Nephron (organoid): ENCODE measurements around the gene LZTFL1.

Experiments used
- H3K27ac Mint-ChIP-seq, 3 experiments: 2 replicates each; pipeline ENCODE4 v1.8.0; 2020; ENCODE audit warnings: mixed read lengths in 3 of 3, mild to moderate bottlenecking in 2 of 3, moderate library complexity in 1 of 3
- H3K27me3 Mint-ChIP-seq: 2 replicates; pipeline ENCODE4 v1.8.0; 2021; ENCODE audit warnings: low read depth, mild to moderate bottlenecking, moderate library complexity, mixed read lengths
- H3K36me3 Mint-ChIP-seq: 2 replicates; pipeline ENCODE4 v1.8.0; 2020; ENCODE audit warnings: low read depth, mixed read lengths
- H3K4me1 Mint-ChIP-seq: 2 replicates; pipeline ENCODE4 v1.8.0; 2020; ENCODE audit warnings: mixed read lengths
- H3K4me3 Mint-ChIP-seq, 3 experiments: 2 replicates each; pipeline ENCODE4 v1.8.0; 2020; ENCODE audit warnings: mild to moderate bottlenecking in 3 of 3, mixed read lengths in 3 of 3, moderate library complexity in 2 of 3
- H3K9me3 Mint-ChIP-seq: 2 replicates; pipeline ENCODE4 v1.8.0; 2020; ENCODE audit warnings: mixed read lengths
- CTCF ChIP-seq, 3 experiments: fragments of 200-600 bp; sonication (generic); IDR thresholded peaks; one replicate each; pipeline ENCODE4 v1.5.0; 2021; ENCODE audit warnings: antibody characterized with exemption in 3 of 3; ENCODE audit not compliant: unreplicated experiment in 3 of 3

Gene LZTFL1

GRCh38 chr3:45816544-45816943 is 25.4 kb downstream of the LZTFL1 start:
- Mint-ChIP-seq H3K27me3 (no peaks in the 10 kb centered on the region), H3K4me3 (no peak overlapping the region), H3K9me3 (peaks cover 21% of the 10 kb centered on the region), H3K36me3 (peaks cover 55% of the 10 kb centered on the region), H3K4me1 (no peaks in the 10 kb centered on the region), H3K27ac (no peak overlapping the region)
- TF ChIP-seq CTCF (IDR thresholded peaks at IDR 0.05; ENCODE audit: unreplicated experiment in 3 of 3): no peak

- Mint-ChIP-seq H3K27ac (no peak overlapping the region), H3K4me1 (no peaks in the 10 kb centered on the region), H3K27me3 (no peaks in the 10 kb centered on the region), H3K4me3 (no peak overlapping the region), H3K9me3 (peaks cover 21% of the 10 kb centered on the region), H3K36me3 (peaks cover 44% of the 10 kb centered on the region)
- no peak for TF ChIP-seq CTCF (IDR thresholded peaks at IDR 0.05; ENCODE audit: unreplicated experiment in 3 of 3)
Observed at GRCh38 chr3:45814322-45814721, 27.6 kb downstream of the LZTFL1 start.

GRCh38 chr3:45807681-45808540 is 34.0 kb downstream of the LZTFL1 start:
- H3K27ac Mint-ChIP-seq: peak overlapping the region; percentile 32 to 92 (median 47)
- H3K4me1 Mint-ChIP-seq: peaks cover 8% of the 10 kb centered on the region
- H3K4me3 Mint-ChIP-seq: no peak overlapping the region
- peaks cover 3% of the 10 kb centered on the region for H3K27me3 Mint-ChIP-seq
- H3K9me3 Mint-ChIP-seq: no peaks in the 10 kb centered on the region
- no peak for TF ChIP-seq CTCF (IDR thresholded peaks at IDR 0.05; ENCODE audit: unreplicated experiment in 3 of 3)
- H3K36me3 Mint-ChIP-seq: peaks cover 16% of the 10 kb centered on the region

- no peak for TF ChIP-seq CTCF (IDR thresholded peaks at IDR 0.05; ENCODE audit: unreplicated experiment in 3 of 3)
- peaks cover 3% of the 10 kb centered on the region for H3K27me3 Mint-ChIP-seq
- peaks cover 14% of the 10 kb centered on the region for H3K36me3 Mint-ChIP-seq
- no peak overlapping the region for H3K4me3 Mint-ChIP-seq
- H3K27ac Mint-ChIP-seq: no peak overlapping the region
- H3K9me3 Mint-ChIP-seq: no peaks in the 10 kb centered on the region
- peaks cover 8% of the 10 kb centered on the region for H3K4me1 Mint-ChIP-seq
Observed at GRCh38 chr3:45807133-45807532, 34.8 kb downstream of the LZTFL1 start.

- Mint-ChIP-seq H3K9me3 (no peaks in the 10 kb centered on the region), H3K36me3 (peaks cover 10% of the 10 kb centered on the region), H3K27me3 (peaks cover 6% of the 10 kb centered on the region), H3K4me1 (peaks cover 8% of the 10 kb centered on the region), H3K4me3 (no peak overlapping the region), H3K27ac (no peak overlapping the region)
- no peak for TF ChIP-seq CTCF (IDR thresholded peaks at IDR 0.05; ENCODE audit: unreplicated experiment in 3 of 3)
Observed at GRCh38 chr3:45806072-45806471, 35.8 kb downstream of the LZTFL1 start.
